MM.1S (cell line): ENCODE results near the gene CHPF.

Experiments
- DNase-seq: peaks from one replicate; pipeline ENCODE4 v3.0.0-alpha.2; 2015
- H2AFZ ChIP-seq: fragments of 300-600 bp; sonication (generic); 2 replicates; pipeline ENCODE4 v1.6.0; 2016; ENCODE audit warnings: antibody characterized with exemption, low read length
- H3F3A ChIP-seq: fragments of 300-600 bp; sonication (generic); 2 replicates; pipeline ENCODE4 v1.6.1; 2016; ENCODE audit warnings: mild to moderate bottlenecking, antibody characterized with exemption, low read length, moderate library complexity, mixed read lengths; ENCODE audit not compliant: insufficient read depth
- H3K27ac ChIP-seq: fragments of 300-600 bp; sonication (generic); 2 replicates; pipeline ENCODE4 v1.5.1; 2016; ENCODE audit warnings: mild to moderate bottlenecking, low read length
- H3K27me3 ChIP-seq: fragments of 300-600 bp; sonication (generic); replicated peaks from 2 replicates; pipeline ENCODE4 v1.6.0; 2016; ENCODE audit warnings: low read length; ENCODE audit not compliant: insufficient read depth
- H3K36me3 ChIP-seq: fragments of 300-600 bp; sonication (generic); replicated peaks from 2 replicates; pipeline ENCODE4 v1.6.1; 2016; ENCODE audit warnings: mild to moderate bottlenecking, low read length, mixed read lengths; ENCODE audit not compliant: insufficient read depth
- H3K4me1 ChIP-seq: fragments of 300-600 bp; sonication (generic); 2 replicates; pipeline ENCODE4 v1.6.1; 2016; ENCODE audit warnings: low read length, mixed read lengths
- H3K4me2 ChIP-seq: fragments of 300-600 bp; sonication (generic); 2 replicates; pipeline ENCODE4 v1.6.0; 2016; ENCODE audit warnings: low read depth, low read length
- H3K4me3 ChIP-seq: fragments of 300-600 bp; sonication (generic); 2 replicates; pipeline ENCODE4 v1.5.1; 2016; ENCODE audit warnings: low read length, mixed read lengths
- H3K79me2 ChIP-seq: fragments of 300-600 bp; sonication (generic); 2 replicates; pipeline ENCODE4 v1.6.1; 2016; ENCODE audit warnings: mixed run types, low read length, mixed read lengths
- H3K9ac ChIP-seq: fragments of 300-600 bp; sonication (generic); 2 replicates; pipeline ENCODE4 v1.6.1; 2016; ENCODE audit warnings: low read length, mixed read lengths
- H3K9me2 ChIP-seq: fragments of 300-600 bp; sonication (generic); replicated peaks from 2 replicates; pipeline ENCODE4 v1.6.1; 2016; ENCODE audit warnings: mild to moderate bottlenecking, low read length, mixed read lengths; ENCODE audit not compliant: insufficient read depth
- H3K9me3 ChIP-seq: fragments of 300-600 bp; sonication (generic); replicated peaks from 2 replicates; pipeline ENCODE4 v1.6.1; 2016; ENCODE audit warnings: mild to moderate bottlenecking, low read length, mixed read lengths; ENCODE audit not compliant: insufficient read depth
- H4K20me1 ChIP-seq: fragments of 300-600 bp; sonication (generic); 2 replicates; pipeline ENCODE4 v1.6.1; 2016; ENCODE audit warnings: mild to moderate bottlenecking, low read length, moderate library complexity, mixed read lengths; ENCODE audit not compliant: insufficient read depth
- CTCF ChIP-seq: fragments of 300-600 bp; sonication (generic); IDR thresholded peaks from 2 replicates; pipeline ENCODE4 v1.5.1; 2016; ENCODE audit warnings: antibody characterized with exemption, low read length, mixed read lengths
- EZH2 ChIP-seq: fragments of 300-600 bp; sonication (generic); optimal IDR thresholded peaks from 2 replicates; pipeline ENCODE3; 2017; ENCODE audit warnings: low read depth, mild to moderate bottlenecking, antibody characterized with exemption, low read length, mixed read lengths
- EZH2phosphoT487 ChIP-seq: fragments of 300-600 bp; sonication (generic); IDR thresholded peaks from 2 replicates; pipeline ENCODE4 v1.6.1; 2018; ENCODE audit warnings: antibody characterized with exemption, low read length

Gene CHPF

GRCh38 chr2:219543596-219544358, at the start of gene CHPF, which contains the start of gene TMEM198:
CHPF (minus strand) TSS chr2:219543809; CDS start chr2:219543538, 271 bp downstream.
TMEM198 (plus strand) TSS chr2:219544028; CDS start chr2:219544728, 700 bp downstream.
- Histone ChIP-seq H3K4me3 (peak within 1 kb of the TSS; percentile 84), H3F3A (peaks cover 9% of the 10 kb centered on the region), H3K9ac (peak within 1 kb of the TSS; percentile 93), H3K36me3 (no peaks in the 10 kb centered on the region), H3K9me2 (no peaks in the 10 kb centered on the region), H3K27me3 (no peaks in the 10 kb centered on the region), H3K79me2 (peaks cover 11% of the 10 kb centered on the region), H4K20me1 (no peaks in the 10 kb centered on the region), H3K4me1 (0 out of 2 replicates have a peak, but pooled peaks cover 4% of the 10 kb centered on the region), H3K27ac (peak within 1 kb of the TSS; percentile 94), H3K4me2 (peak within 1 kb of the TSS; percentile 79), H3K9me3 (no peaks in the 10 kb centered on the region), H2AFZ (peak within 1 kb of the TSS; percentile 85)
- no peak for TF ChIP-seq EZH2
- TF ChIP-seq EZH2phosphoT487: no peak
- TF ChIP-seq CTCF: no peak
- peak; percentile 97 for DNase-seq

GRCh38 chr2:219593154-219593553, 49.5 kb upstream of the CHPF start:
- Histone ChIP-seq H3K9me2 (no peaks in the 10 kb centered on the region), H4K20me1 (no peaks in the 10 kb centered on the region), H2AFZ (no peak overlapping the region), H3K9ac (no peak overlapping the region), H3F3A (peaks cover 7% of the 10 kb centered on the region; the same call in 1 of the 2 replicates), H3K27me3 (no peaks in the 10 kb centered on the region), H3K9me3 (no peaks in the 10 kb centered on the region), H3K4me3 (no peak overlapping the region), H3K4me1 (peaks cover 5% of the 10 kb centered on the region), H3K79me2 (no peaks in the 10 kb centered on the region), H3K36me3 (no peaks in the 10 kb centered on the region), H3K4me2 (no peak overlapping the region), H3K27ac (no peak overlapping the region)
- TF ChIP-seq CTCF (no peak), EZH2 (no peak), EZH2phosphoT487 (no peak)
- DNase-seq: no peak

GRCh38 chr2:219592736-219593135, 49.1 kb upstream of the CHPF start:
- Histone ChIP-seq H3K79me2 (no peaks in the 10 kb centered on the region), H3K4me3 (no peak overlapping the region), H3K9me2 (no peaks in the 10 kb centered on the region), H3K36me3 (no peaks in the 10 kb centered on the region), H3F3A (peaks cover 7% of the 10 kb centered on the region; the same call in 1 of the 2 replicates), H4K20me1 (no peaks in the 10 kb centered on the region), H3K9me3 (no peaks in the 10 kb centered on the region), H3K4me2 (no peak overlapping the region), H3K4me1 (peaks cover 5% of the 10 kb centered on the region), H3K27me3 (no peaks in the 10 kb centered on the region), H3K27ac (no peak overlapping the region), H2AFZ (no peak overlapping the region), H3K9ac (no peak overlapping the region)
- no peak for DNase-seq
- TF ChIP-seq EZH2 (no peak), CTCF (no peak), EZH2phosphoT487 (no peak)
